ENCODE results near the gene MAMDC2.
"Not testable (repeated sequence)": the region's sequence is repeated elsewhere in the genome, so short reads cannot be mapped to it uniquely, and the experiment has no call there.

The MAMDC2 gene

GRCh38 chr9:70137577-70137976 is 93.9 kb downstream of the MAMDC2 start:
- DNase-seq = no peak

GRCh38 chr9:70142101-70142500 is 98.5 kb downstream of the MAMDC2 start:
- DNase-seq = no peak

- no peak for DNase-seq
Measured at GRCh38 chr9:70143394-70144130, 99.9 kb downstream of the MAMDC2 start.

- DNase-seq = no peak
Measured at GRCh38 chr9:70144131-70144503, 100.5 kb downstream of the MAMDC2 start.

- DNase-seq = no peak
Measured at GRCh38 chr9:70145981-70146380, 102.3 kb downstream of the MAMDC2 start.

GRCh38 chr9:70147196-70147595 is 103.5 kb downstream of the MAMDC2 start:
- no peak for DNase-seq

GRCh38 chr9:70147651-70148050 is 104.0 kb downstream of the MAMDC2 start:
- no peak for DNase-seq

- no peak for DNase-seq
Measured at GRCh38 chr9:70152350-70152749, 108.7 kb downstream of the MAMDC2 start.

GRCh38 chr9:70156729-70157128 is 113.1 kb downstream of the MAMDC2 start:
- DNase-seq = no peak

- DNase-seq = no peak
Measured at GRCh38 chr9:70159630-70160029, 116.0 kb downstream of the MAMDC2 start.

- DNase-seq = no peak
Measured at GRCh38 chr9:70160686-70161600, 117.3 kb downstream of the MAMDC2 start.

- DNase-seq = no peak
Measured at GRCh38 chr9:70165006-70165602, 121.5 kb downstream of the MAMDC2 start.

GRCh38 chr9:70168521-70168920 is 124.9 kb downstream of the MAMDC2 start:
- DNase-seq = no peak

GRCh38 chr9:70169222-70169621 is 125.6 kb downstream of the MAMDC2 start:
- no peak for DNase-seq

- DNase-seq = no peak
Measured at GRCh38 chr9:70170151-70170790, 126.6 kb downstream of the MAMDC2 start.

- DNase-seq = no peak
Measured at GRCh38 chr9:70172532-70172931, 128.9 kb downstream of the MAMDC2 start.

- DNase-seq = no peak
Measured at GRCh38 chr9:70177121-70177520, 133.5 kb downstream of the MAMDC2 start.

GRCh38 chr9:70192707-70193106 is 149.1 kb downstream of the MAMDC2 start:
- no peak for DNase-seq

- DNase-seq = no peak
Measured at GRCh38 chr9:70195456-70195855, 151.8 kb downstream of the MAMDC2 start.

- no peak for DNase-seq
Measured at GRCh38 chr9:70197216-70198044, 153.8 kb downstream of the MAMDC2 start.

- DNase-seq = not testable (repeated sequence)
Measured at GRCh38 chr9:70204743-70205142, 161.1 kb downstream of the MAMDC2 start.

GRCh38 chr9:70205366-70206020 is 161.8 kb downstream of the MAMDC2 start:
- DNase-seq = no peak
